Thoracic aorta (tissue), 2 donors: ENCODE data around the gene KIZ. TPM values are rescaled to one million over a fixed set of nuclear protein-coding genes. Genes with fewer than 3 reads are reported as not detected.

Source experiments
- ATAC-seq: fragments of 150-250 bp; one replicate; pipeline ENCODE4 v1.8.0; 2017; ENCODE audit warnings: low read depth; ENCODE audit not compliant: insufficient number of reproducible peaks, low FRiP score
- DNase-seq: peaks from one replicate; pipeline ENCODE4 v3.0.0-alpha.2; 2020; ENCODE audit warnings: low spot score
- H3K27ac ChIP-seq, 2 donors: fragments of 200-600 bp; sonication (generic); 1 replicate in 1 of 2; 2 replicates in 1 of 2; pipeline ENCODE4 v1.5.1; 2016; ENCODE audit warnings: mild to moderate bottlenecking in 2 of 2, moderate library complexity in 2 of 2
- H3K27me3 ChIP-seq: fragments of 200-600 bp; sonication (generic); replicated peaks from 2 replicates; pipeline ENCODE4 v1.6.0; 2016; ENCODE audit warnings: mild to moderate bottlenecking; ENCODE audit not compliant: insufficient read depth
- H3K36me3 ChIP-seq: fragments of 200-600 bp; sonication (generic); one replicate; pipeline ENCODE4 v1.5.1; 2016
- H3K4me1 ChIP-seq, 2 donors: fragments of 200-600 bp; sonication (generic); 1 replicate in 1 of 2; 2 replicates in 1 of 2; pipeline versions ENCODE4 v1.5.1 to v1.6.0; 2016; ENCODE audit warnings: low read depth in 2 of 2, mild to moderate bottlenecking in 1 of 2; ENCODE audit not compliant: control insufficient read depth in 1 of 2
- H3K4me3 ChIP-seq: fragments of 200-600 bp; sonication (generic); 2 replicates; pipeline ENCODE4 v1.5.1; 2016; ENCODE audit warnings: mild to moderate bottlenecking
- H3K9me3 ChIP-seq: fragments of 200-600 bp; sonication (generic); 2 replicates; pipeline ENCODE4 v1.5.1; 2016
- CTCF ChIP-seq: fragments of 200-600 bp; sonication (generic); IDR thresholded peaks from one replicate; pipeline ENCODE4 v1.5.1; 2019; ENCODE audit warnings: antibody characterized with exemption
- total RNA-seq, 2 donors: library from RNA; depleted of rRNA; stranded (reverse); fragments of >200 nt; gene quantifications; one replicate each; pipeline versions ENCODE4 v1.1.0 to v1.2.3, GENCODE V29; 2016

Gene KIZ
- total RNA-seq, 2 donors from 2014 or later: 14.4 to 67.3 TPM

GRCh38 chr20:21114584-21114983 is 11.3 kb upstream of the KIZ start:
- no peak overlapping the region for H3K4me3 ChIP-seq
- DNase-seq: no peak
- TF ChIP-seq CTCF: no peak
- no peaks in the 10 kb centered on the region for H3K9me3 ChIP-seq
- H3K36me3 ChIP-seq: no peaks in the 10 kb centered on the region
- no peaks in the 10 kb centered on the region for H3K4me1 ChIP-seq
- no peak for ATAC-seq
- no peak overlapping the region for H3K27ac ChIP-seq
- H3K27me3 ChIP-seq: no peaks in the 10 kb centered on the region

GRCh38 chr20:21117521-21117920 is 8.4 kb upstream of the KIZ start:
- Histone ChIP-seq H3K4me1 (no peaks in the 10 kb centered on the region), H3K27me3 (no peaks in the 10 kb centered on the region), H3K9me3 (no peaks in the 10 kb centered on the region), H3K4me3 (no peak overlapping the region), H3K36me3 (no peaks in the 10 kb centered on the region), H3K27ac (no peak overlapping the region)
- TF ChIP-seq CTCF: no peak
- DNase-seq (no peak), ATAC-seq (no peak)

- no peaks in the 10 kb centered on the region for H3K4me1 ChIP-seq
- H3K4me3 ChIP-seq: no peak overlapping the region
- no peak for TF ChIP-seq CTCF
- ATAC-seq: no peak
- H3K27me3 ChIP-seq: no peaks in the 10 kb centered on the region
- H3K27ac ChIP-seq: no peak overlapping the region
- DNase-seq: no peak
- no peaks in the 10 kb centered on the region for H3K36me3 ChIP-seq
- no peaks in the 10 kb centered on the region for H3K9me3 ChIP-seq
Observed at GRCh38 chr20:21118138-21118537, 7.7 kb upstream of the KIZ start.

- TF ChIP-seq CTCF: no peak
- H3K36me3 ChIP-seq: no peaks in the 10 kb centered on the region
- H3K4me3 ChIP-seq: no peak overlapping the region
- no peaks in the 10 kb centered on the region for H3K27me3 ChIP-seq
- H3K4me1 ChIP-seq: no peaks in the 10 kb centered on the region
- H3K27ac ChIP-seq: no peak overlapping the region
- DNase-seq: no peak
- ATAC-seq: no peak
- H3K9me3 ChIP-seq: no peaks in the 10 kb centered on the region
Observed at GRCh38 chr20:21118782-21119181, 7.1 kb upstream of the KIZ start.

GRCh38 chr20:21124190-21124589 is 1.7 kb upstream of the KIZ start:
- no peak for DNase-seq
- no peak for TF ChIP-seq CTCF

More at GRCh38 chr20:21124190-21124589, 1.7 kb upstream of the KIZ start:
- H3K27me3 ChIP-seq: no peaks in the 10 kb centered on the region
- H3K4me1 ChIP-seq: peaks cover 0 to 8% of the 10 kb centered on the region in 2 donors
- ATAC-seq: no peak
- H3K9me3 ChIP-seq: no peaks in the 10 kb centered on the region
- H3K27ac ChIP-seq: no peak overlapping the region
- no peak overlapping the region for H3K4me3 ChIP-seq
- H3K36me3 ChIP-seq: no peaks in the 10 kb centered on the region
